Measurements from ENCODE around the gene COX6B2.
"Not testable (repeated sequence)": the region's sequence is repeated elsewhere in the genome, so short reads cannot be mapped to it uniquely, and the experiment has no call there.

Gene COX6B2, protein sequence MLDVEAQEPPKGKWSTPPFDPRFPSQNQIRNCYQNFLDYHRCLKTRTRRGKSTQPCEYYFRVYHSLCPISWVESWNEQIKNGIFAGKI

DNA sequence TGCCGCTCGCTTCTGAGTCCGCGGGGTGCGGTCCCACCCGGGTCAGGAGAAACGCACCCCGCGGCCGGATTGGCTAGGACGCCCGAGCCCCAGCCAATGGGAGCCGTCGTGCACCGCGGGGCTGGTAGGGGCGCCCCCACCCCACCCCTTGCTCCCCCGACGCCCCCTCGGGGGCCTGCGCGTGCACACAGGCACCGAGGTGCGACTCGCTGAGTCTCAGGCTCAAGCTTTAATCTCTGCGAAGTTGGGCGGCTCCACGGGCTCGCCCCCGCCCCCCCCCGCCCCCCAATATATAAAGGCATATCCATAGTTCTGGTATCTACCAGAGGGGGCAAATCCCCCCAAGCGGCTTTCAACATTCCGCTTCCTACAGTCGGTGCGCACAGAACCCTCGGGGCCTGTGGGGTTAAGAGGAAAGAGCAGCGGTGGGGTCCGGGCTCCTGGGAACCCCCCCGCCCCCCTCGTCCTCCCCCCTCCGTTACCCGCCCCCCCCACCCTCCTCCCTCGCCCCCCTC lies at the start of gene COX6B2:
COX6B2 (minus strand) TSS at position 22 of the 515 bp plus-strand sequence. CDS start 198 bp downstream, outside the sequence.
- DNase-seq (ENCODE audit: low read depth) = no peak

DNA sequence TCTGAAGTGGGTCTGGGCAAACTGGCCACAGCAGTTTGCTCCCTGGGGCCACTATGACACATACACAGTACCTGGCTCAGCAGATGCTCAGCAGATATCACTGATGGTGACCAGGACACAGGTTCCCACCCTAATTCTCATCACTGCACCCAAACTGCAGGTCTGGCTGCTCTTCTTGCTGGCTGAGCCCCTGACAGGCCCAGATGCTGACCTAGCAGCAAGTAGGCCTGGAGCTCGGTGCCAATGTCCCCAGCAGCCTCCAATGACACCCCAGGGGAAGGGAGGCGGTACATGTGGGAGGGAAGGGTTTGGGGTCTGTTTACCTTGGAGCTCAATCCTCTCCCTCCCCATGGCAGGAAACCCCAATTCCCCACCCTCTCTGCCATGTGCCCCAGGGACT lies 48.0 kb upstream of the COX6B2 start:
- DNase-seq (ENCODE audit: low read depth) = no peak

DNA sequence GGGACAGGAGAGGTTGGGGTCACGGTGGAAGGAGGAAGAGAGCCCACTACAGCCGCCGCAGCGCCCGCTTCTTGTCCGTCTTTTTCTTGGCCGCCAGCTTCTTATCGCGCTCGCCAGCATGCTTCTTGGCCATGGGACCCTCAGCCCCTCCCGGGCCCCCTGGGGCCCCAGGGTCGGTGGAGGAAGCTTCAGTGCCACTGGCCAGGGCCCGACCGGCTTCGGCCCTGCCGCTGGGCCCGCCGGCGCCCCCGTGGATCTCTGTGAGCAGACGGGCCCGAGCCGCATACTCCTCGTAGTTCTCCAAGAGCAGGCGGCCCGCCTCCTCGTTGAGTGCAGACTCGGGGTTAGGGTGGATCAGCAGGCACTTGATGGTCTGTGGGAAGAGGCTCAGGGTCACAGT lies 46.9 kb upstream of the COX6B2 start:
- not testable (repeated sequence) for DNase-seq (ENCODE audit: low read depth)

DNA sequence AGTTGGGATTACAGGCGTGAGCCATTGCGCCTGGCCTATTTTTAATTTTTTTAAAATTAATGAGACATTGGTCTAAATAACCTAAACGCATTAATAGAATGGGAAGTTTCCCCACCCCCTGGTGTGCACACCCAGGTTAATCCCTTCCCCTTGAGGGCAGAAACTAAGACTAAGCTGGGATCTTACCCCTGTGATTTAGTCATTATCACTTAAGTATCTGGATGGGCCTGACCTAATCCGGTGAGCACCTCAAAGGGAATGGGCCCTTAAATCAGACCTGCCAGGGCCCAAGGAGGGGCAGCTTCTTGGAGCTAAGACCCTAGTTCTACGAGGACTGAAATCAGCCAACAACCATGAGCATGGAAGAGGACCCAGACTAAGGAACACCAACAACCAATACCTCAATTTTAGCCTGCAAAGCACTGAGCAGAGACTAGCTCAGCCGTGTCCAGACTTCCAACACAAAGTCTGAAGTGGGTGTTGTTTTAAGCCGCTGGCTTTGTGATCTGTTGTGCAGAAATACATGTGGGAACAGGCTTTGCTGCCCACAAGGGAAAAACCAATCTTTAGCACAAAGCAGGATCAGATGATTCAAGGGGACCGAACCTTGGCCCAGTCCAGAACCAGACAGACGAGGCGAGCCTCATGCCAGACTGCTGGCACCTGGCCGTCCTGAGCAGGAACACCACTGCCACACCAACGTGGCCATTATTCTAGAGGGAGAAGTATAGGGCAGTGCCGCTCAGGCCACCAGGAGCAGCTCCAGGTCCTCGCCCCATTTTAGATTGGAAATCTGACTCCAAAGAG lies 46.0 kb upstream of the COX6B2 start:
- no peak for DNase-seq (ENCODE audit: low read depth)

DNA sequence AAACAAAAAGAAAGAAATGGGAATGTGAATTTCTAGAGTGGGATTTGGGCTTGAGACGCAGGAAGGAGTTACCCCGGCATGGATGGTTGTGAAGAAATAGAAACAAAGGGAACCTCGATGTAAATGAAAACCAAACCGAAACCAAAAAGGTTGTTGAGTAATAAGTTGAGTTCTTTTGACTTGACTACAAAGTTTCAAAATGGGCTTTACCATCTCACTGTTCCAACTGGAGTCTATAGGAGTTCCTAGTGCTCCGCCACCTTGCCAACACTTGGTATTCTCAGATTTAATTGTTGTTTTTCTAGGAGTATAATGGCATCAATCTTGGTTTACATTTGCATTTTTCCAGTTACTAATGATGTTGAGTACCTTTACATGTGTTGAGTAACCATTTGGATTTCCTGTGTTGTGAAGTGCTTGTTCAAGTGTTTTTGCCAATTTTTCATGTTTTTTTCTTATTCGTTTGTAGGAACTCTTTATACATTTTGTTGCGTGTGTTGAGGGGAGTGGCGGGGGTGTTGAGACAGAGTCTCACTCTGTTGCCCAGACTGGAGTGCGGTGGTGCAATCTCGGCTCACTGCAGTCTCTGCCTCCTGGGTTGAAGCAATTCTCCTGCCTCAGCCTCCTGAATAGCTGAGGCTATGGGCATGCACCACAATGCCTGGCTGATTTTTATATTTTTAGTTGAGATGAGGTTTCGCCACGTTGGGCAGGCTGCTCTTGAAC lies 43.8 kb upstream of the COX6B2 start:
- no peak for DNase-seq (ENCODE audit: low read depth)

DNA sequence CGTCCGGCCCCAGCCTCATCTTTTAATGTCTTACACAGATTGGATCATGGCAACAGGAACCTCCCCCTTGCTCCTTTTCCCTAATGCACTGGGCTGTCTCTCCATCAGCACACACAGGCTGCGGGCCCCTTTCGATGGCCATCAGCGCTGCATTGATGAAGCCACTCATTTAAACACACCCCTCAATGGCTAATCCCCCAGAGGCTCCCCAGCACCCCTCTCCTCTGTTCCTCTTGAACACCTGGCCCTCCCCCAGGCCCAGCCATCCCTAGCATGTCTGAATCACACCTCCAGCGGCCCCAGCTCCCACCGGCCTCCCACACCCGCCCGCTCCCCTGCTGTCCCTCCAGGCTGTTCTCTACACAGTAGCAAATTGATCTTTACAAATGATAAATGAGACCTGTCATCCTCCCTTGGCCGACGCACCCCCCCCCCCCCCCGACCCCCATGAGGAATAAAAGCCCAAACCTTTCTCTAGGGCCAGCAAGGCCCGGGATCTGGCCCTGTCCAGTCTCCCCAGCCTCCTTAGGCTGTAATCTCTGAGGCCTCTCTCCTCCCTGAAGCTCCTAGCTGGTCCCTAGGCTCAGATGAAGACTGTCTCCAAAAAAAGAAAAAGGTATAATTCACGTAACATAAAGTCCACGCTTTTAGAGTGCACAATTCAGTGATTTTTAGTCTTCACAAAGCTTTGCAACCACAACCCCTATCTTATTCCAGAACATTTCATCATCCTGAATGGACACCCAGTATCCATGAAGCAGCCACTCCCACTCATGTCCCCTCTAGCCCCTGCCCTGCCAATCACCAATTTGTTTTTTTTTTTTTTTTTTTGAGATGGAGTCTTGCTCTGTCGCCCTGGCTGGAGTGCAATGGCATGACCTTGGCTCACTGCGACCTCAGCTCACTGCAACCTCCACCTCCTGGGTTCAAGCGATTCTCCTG lies 38.6 kb upstream of the COX6B2 start:
- no peak for DNase-seq (ENCODE audit: low read depth)

DNA sequence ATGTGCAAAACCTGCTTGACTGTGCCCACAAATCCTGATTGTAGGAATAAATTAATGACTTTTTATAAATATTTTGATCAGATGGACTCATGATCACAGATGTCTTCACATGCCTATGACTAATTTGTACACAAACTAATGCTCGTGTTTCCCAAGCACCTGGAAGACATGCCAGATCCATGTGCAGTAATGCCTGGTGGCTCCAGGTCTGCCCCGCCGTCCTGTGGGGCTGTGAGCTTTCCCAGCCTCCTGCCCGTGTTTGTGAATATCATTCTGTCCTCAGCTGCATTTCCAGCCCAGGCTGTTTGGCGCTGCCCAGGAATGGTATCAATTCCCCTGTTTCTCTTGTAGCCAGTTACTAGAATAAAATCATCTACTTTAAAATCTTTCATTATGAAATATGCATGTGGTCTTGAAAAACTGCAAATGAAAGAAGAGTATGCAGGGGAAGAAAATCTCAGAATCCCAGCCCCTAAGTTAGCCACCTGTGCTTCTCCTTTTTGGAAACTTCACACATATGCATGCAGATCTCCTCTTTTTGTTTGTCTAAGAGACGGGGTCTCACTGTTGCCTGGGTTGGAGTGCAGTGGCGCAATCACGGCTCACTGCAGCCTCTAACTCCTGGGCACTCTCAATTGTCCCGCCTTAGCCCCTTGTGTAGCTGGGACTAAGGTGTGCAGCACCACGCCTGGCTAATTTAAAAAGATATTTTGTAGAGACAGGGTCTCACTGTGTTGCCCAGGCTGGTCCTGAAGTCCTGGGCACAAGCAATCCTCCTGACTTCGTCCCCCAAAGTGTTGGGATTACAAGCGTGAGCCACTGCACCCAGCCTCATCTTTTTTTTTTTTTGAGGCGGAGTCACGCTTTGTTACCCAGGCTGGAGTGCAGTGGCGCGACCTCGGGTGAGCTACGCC lies 37.4 kb upstream of the COX6B2 start:
- DNase-seq (ENCODE audit: low read depth) = no peak

DNA sequence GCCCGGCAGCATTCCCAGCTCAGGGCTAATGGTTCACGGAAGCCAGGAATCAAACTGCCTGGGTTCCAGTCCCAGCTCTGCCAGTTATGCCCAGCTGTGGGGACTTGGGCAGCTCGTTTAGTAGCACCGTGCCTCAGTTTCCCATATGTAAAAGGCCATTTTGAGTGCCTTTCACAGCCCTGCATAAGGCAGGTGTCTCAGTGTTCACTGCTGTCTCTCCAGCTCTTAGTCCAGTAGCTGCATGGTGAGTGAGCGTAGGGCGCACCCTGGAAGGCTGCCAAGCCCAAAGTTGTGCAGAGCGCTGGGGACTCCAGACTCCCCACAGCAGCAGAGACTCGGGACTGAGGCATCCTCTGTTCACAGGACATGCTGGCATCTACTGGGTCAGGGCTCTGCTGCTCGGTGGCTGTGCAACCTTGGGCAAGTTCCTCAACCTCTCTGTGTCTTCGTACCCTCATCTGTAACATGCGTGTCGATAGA lies 36.7 kb upstream of the COX6B2 start:
- no peak for DNase-seq (ENCODE audit: low read depth)

DNA sequence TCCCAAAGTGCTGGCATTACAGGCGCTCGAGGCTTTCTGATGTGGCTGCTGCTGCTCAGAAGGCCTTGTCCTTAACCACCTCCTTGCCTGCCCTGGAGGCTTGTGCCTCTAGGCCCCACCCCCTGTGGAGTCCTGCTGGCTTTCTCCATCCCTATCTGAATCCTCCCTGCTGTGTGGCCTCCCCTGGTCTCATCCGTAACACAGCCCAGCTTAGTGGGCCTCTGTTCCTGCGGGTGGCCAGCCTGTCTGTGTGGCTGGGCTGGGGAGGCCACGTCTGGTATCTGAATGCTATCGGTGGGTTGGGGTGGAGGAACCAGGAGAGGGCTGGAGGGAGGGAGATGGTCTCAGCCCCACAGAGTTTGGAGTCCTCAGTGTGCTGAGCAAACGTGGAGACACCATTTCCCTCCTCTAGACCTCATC lies 36.0 kb upstream of the COX6B2 start:
- DNase-seq (ENCODE audit: low read depth) = no peak

DNA sequence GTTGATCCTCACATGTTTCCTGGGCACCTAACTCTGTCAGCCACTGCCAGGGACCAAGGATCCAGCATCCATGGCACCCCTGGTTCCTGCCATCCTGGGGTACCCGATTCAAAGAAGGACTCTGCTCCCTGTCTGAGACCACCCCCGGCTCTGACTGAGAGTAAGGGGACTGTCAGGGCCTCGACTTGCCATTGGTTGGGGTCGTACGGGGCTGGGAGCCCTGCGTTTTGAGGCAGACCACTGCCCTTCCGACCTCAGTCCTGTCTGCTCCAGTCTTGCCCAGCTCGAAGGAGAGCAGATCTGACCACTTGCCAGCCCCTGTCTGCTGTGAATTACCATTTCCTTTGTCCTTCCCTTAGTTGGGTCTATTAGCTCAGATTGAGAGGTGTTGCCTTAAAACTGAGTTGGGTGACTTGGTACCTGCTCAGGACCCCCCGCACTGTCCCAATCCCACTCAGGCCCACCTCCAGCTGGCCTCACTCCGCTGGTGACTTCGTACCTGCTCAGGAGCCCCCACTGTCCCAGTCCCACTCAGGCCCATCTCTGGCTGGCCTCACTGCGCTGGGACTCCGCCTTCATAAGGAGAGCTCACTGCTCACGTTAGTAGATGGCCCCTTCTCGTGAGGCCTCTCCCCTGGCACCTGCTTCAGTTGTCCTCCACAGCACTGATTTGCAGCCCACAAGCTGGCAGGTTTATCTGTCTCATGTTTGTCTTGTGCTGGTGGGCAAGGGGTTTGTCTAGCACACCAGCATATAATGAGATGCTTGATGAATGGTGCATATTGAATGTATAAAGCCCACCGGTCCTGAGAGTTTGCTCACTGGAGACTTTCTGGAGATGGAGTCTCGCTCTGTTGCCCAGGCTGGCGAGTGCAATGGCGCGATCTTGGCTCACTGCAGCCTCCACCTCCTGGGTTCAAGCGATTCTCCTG lies 35.1 kb upstream of the COX6B2 start:
- no peak for DNase-seq (ENCODE audit: low read depth)

DNA sequence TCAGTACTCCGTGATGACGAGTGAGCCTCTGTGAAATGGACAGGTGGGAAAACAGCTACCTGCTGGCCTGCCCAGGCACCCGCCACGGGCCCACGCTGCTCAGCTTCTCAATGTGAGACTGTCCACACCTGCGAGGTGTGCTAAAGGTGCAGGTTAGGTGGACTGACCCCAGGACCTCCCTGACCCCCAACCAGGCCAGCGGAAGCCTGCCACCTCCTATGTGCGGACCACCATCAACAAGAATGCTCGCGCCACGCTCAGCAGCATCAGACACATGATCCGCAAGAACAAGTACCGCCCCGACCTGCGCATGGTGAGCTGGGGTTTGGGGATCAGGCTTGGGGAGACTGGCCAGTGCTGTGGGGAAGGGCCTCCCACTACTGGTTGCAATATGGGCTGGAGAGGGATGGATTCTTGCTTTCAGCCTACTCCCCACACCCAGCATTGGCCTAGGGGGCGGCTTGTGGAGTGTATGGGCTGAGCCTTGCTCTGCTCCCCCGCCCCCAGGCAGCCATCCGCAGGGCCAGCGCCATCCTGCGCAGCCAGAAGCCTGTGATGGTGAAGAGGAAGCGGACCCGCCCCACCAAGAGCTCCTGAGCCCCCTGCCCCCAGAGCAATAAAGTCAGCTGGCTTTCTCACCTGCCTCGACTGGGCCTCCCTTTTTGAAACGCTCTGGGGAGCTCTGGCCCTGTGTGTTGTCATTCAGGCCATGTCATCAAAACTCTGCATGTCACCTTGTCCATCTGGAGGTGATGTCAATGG lies 33.4 kb upstream of the COX6B2 start:
- no peak for DNase-seq (ENCODE audit: low read depth)

DNA sequence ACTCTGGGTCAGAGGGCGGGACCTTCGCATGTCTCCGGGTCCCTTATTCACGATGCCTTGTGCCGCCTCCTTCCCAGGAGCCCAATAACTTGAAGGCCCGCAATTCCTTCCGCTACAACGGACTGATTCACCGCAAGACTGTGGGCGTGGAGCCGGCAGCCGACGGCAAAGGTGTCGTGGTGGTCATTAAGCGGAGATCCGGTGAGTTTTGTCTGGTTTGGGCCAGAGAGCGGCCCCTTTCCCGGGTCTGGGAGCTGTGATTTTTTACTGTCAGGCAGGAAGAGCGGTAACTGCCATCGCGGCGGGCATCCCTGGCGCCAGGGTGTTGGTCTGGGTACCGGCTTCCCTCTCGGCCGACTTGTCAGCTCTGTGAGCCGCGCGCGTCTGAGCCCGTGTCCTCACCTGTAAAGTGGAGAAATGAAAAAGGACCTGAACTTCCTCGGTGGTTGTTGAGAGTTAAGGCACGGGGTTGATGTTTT lies 32.0 kb upstream of the COX6B2 start:
- no peak for DNase-seq (ENCODE audit: low read depth)

DNA sequence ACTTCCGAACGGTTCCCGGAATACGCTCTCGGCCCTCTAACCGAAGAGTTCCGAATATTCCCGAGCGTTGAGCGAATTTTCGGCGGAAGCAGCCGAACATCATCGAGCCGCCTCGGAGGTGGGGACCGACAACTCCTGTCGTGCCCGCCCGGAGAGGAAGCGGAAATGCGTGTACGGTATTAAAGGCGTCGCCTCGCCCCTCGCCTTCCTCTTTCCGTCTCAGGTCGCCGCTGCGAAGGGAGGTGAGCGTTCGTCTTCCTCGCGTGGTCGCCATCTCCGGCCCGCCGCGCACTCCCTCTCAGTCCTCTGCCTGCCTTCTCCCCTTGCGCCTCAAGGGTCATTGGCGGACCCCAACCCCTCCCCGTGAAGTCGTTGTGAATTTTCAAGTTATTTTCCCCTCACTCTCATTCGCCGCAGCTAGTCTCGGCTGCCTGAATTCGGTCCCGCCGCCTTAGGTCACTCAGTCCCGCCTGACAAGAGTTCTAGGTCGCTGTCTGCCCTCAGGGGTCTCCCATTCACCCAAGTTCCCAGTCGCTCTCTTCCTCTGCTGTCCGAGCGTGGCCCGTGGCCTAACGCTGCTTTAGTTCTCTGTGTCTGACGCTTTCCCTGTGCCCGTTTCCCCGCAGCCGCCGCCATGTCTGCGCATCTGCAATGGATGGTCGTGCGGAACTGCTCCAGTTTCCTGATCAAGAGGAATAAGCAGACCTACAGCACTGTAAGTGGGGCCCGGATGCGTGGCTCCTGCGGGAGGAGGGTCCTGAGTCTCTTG lies 31.4 kb upstream of the COX6B2 start, which contains the start of gene RPL28:
RPL28 (plus strand) TSS at position 209 of the 769 bp plus-strand sequence; CDS start at position 635, 426 bp downstream.
- peak; percentile 96 for DNase-seq (ENCODE audit: low read depth)

DNA sequence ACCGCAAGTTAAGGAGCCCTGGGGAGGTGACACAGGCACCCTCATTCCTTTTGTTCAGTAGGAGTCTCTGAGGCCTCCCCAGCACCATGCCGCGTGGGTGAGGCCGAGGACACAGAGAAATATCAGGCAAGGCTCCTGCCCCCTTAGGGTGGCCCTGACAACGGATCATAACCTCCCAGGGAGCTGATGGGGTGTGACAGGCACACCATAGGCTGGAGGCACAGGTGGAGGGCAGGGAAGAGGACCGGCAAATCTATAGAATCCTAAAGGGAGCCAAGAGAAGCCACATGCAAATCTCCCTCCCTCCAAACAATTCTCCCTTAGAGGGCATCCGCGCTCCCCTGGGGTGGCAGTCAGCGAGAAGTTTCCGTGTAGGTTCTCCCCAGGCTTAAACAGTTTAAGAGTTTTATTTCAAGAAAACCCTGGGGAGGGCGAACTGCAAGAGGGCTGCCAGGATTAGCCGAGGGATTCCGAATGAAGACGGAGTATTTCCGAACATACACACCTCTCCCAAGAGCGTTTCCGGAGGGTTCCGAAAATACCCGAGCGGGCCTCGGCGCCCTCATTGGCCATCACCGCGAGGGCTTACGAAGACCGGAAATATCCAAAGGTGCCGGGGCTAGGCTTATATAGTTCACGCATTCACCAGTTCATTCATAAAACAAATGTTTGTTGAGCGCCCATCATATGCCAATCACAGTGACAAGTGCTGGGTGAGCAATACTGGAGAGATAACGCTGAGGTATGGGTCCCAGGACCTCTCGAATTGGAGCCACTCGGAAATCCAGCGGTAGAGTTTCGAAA lies 30.6 kb upstream of the COX6B2 start:
- peak; percentile 83 for DNase-seq (ENCODE audit: low read depth)

DNA sequence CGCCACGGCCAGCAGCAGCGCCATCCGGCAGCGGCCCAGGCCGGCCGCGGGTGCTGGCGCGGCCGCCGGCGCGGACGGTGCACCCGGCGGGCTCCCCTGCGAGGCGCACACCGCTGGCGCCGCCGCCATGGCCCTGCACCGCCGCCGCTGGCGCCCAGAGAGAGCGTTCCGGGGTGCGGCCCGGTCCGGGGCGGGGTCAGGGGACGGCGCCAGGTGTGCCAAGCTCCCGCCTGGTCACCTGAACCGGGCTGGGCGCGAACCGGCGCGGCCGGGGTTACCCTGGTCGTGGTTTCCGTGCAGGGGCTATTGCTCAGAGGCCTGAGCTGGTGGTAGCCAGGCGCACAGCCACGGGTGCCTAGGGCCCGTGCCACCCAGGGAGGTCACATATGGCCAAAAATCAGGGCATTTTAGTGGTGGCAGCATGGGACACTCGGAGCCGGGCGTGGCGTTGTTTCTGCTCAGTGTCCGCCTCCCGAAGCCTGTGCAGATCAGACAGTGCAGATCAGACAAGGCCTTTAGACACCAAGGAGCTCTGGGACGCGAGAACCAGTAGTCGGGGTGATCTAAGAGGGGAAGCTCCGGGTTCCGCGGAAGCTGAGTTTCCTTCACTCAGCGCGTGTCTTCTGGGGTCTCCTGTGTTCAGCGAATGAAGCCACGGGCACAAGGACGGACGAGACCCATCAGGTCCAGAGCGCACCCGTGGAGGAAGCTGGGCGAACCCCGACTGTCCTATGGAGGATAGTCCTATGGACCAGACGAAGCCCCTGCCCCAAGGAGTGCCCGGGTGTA lies 29.8 kb upstream of the COX6B2 start, which contains the start of gene TMEM238:
TMEM238 (minus strand) TSS at position 162 of the 789 bp plus-strand sequence; CDS start at position 129, 33 bp downstream.
- DNase-seq (ENCODE audit: low read depth) = no peak
